OCI-LY1 (cell line): ENCODE data around the gene KLHDC8A.

ENCODE experiments used
- H2AFZ ChIP-seq: fragments of 200-600 bp; sonication (generic), shearing (Covaris generic); 2 replicates; pipeline ENCODE4 v1.6.0; 2014; ENCODE audit warnings: antibody characterized with exemption, mild to moderate bottlenecking, low read length
- H3F3A ChIP-seq: fragments of 200-600 bp; sonication (generic), shearing (Covaris generic); 2 replicates; pipeline ENCODE4 v1.6.0; 2014; ENCODE audit warnings: mild to moderate bottlenecking, antibody characterized with exemption, low read length, moderate library complexity; ENCODE audit not compliant: insufficient read depth
- H3K27ac ChIP-seq: fragments of 200-600 bp; sonication (generic); 2 replicates; pipeline ENCODE4 v1.5.1; 2014; ENCODE audit warnings: low read length, mixed run types, mild to moderate bottlenecking, low read depth; ENCODE audit not compliant: poor library complexity, severe bottlenecking
- H3K27me3 ChIP-seq: fragments of 200-600 bp; sonication (generic); 2 replicates; pipeline ENCODE4 v1.6.0; 2014; ENCODE audit warnings: antibody characterized with exemption, mild to moderate bottlenecking, low read length, moderate library complexity; ENCODE audit not compliant: insufficient read depth
- H3K36me3 ChIP-seq: fragments of 200-600 bp; sonication (generic); 2 replicates; pipeline ENCODE4 v1.6.1; 2014; ENCODE audit warnings: mild to moderate bottlenecking, antibody characterized with exemption, low read length, moderate library complexity, mixed read lengths; ENCODE audit not compliant: insufficient read depth
- H3K4me1 ChIP-seq: fragments of 200-600 bp; sonication (generic); 2 replicates; pipeline ENCODE4 v1.5.1; 2014; ENCODE audit warnings: mild to moderate bottlenecking, low read length, moderate library complexity; ENCODE audit not compliant: insufficient read depth, severe bottlenecking
- H3K4me2 ChIP-seq: fragments of 200-600 bp; sonication (generic), shearing (Covaris generic); 2 replicates; pipeline ENCODE4 v1.6.1; 2014; ENCODE audit warnings: low read length
- H3K4me3 ChIP-seq: fragments of 200-600 bp; sonication (generic); 2 replicates; pipeline ENCODE4 v1.5.1; 2014; ENCODE audit warnings: low read length, low read depth, mild to moderate bottlenecking, mixed read lengths; ENCODE audit not compliant: poor library complexity, severe bottlenecking
- H3K79me2 ChIP-seq: fragments of 200-600 bp; shearing (Covaris generic); 2 replicates; pipeline ENCODE4 v1.6.1; 2016; ENCODE audit warnings: mixed run types, low read length, mixed read lengths; ENCODE audit not compliant: insufficient read depth
- H3K9ac ChIP-seq: fragments of 200-600 bp; sonication (generic), shearing (Covaris generic); 2 replicates; pipeline ENCODE4 v1.6.1; 2014; ENCODE audit warnings: mild to moderate bottlenecking, low read length, mixed read lengths
- H3K9me2 ChIP-seq: fragments of 200-600 bp; sonication (generic), shearing (Covaris generic); 2 replicates; pipeline ENCODE4 v1.6.1; 2014; ENCODE audit warnings: low read depth, mild to moderate bottlenecking, low read length, mixed read lengths
- H3K9me3 ChIP-seq: fragments of 200-600 bp; shearing (Covaris generic); 2 replicates; pipeline ENCODE4 v1.6.1; 2014; ENCODE audit warnings: low read length, mixed read lengths
- H4K20me1 ChIP-seq: fragments of 200-600 bp; sonication (generic), shearing (Covaris generic); 2 replicates; pipeline ENCODE4 v1.6.0; 2016; ENCODE audit warnings: mild to moderate bottlenecking, low read length; ENCODE audit not compliant: insufficient read depth
- CTCF ChIP-seq: fragments of 200-600 bp; sonication (generic), shearing (Covaris generic); IDR thresholded peaks from 2 replicates; pipeline ENCODE4 v1.5.1; 2017; ENCODE audit warnings: mild to moderate bottlenecking, antibody characterized with exemption, low read length, moderate library complexity, mixed read lengths
- EZH2 ChIP-seq: fragments of 200-600 bp; sonication (generic), shearing (Covaris generic); IDR thresholded peaks from 2 replicates; pipeline ENCODE4 v1.8.0; 2017; ENCODE audit warnings: borderline replicate concordance, mixed run types, mild to moderate bottlenecking, antibody characterized with exemption, low read length, moderate library complexity, mixed read lengths

Gene KLHDC8A

DNA sequence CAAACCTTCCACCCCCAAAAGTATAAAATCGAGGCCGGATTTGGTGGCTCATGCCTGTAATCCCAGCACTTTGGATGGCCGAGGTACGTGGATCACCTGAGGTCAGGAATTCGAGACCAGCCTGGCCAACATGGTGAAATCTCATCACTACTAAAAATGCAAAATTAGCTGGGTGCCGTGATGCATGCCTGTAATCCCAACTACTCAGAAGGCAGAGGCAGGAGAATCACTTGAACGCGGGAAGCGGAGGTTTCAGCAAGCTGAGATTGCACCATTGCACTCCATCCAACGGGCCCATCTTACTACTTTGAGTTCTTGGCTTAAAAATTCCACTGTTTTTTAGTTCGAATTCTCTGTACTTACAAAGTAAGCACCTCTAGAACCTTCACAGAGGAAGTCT, 11.0 kb downstream of the KLHDC8A start:
- Histone ChIP-seq H3K27me3 (peaks cover 2% of the 10 kb centered on the region; the same call in 1 of the 2 replicates), H2AFZ (no peak overlapping the region), H3K27ac (no peak overlapping the region), H3K79me2 (no peaks in the 10 kb centered on the region), H3K4me2 (no peak overlapping the region), H4K20me1 (no peaks in the 10 kb centered on the region), H3K36me3 (no peaks in the 10 kb centered on the region), H3F3A (no peaks in the 10 kb centered on the region), H3K4me3 (no peak overlapping the region), H3K9me3 (no peaks in the 10 kb centered on the region), H3K4me1 (no peaks in the 10 kb centered on the region), H3K9me2 (no peaks in the 10 kb centered on the region), H3K9ac (no peak overlapping the region)
- TF ChIP-seq EZH2 (no peak), CTCF (no peak)

- Histone ChIP-seq H3K79me2 (no peaks in the 10 kb centered on the region), H2AFZ (no peak overlapping the region), H3K9me2 (no peaks in the 10 kb centered on the region), H3F3A (no peaks in the 10 kb centered on the region), H3K4me1 (no peaks in the 10 kb centered on the region), H3K4me2 (peak overlapping the region; percentile 50; the same call in 1 of the 2 replicates), H3K36me3 (no peaks in the 10 kb centered on the region), H4K20me1 (no peaks in the 10 kb centered on the region), H3K4me3 (peak overlapping the region; percentile 22), H3K27ac (no peak overlapping the region), H3K27me3 (peaks cover under 1% of the 10 kb centered on the region; the same call in 1 of the 2 replicates), H3K9ac (no peak overlapping the region), H3K9me3 (no peaks in the 10 kb centered on the region)
- no peak for TF ChIP-seq CTCF
- no peak for TF ChIP-seq EZH2
Observed at GRCh38 chr1:205344066-205344928, 12.4 kb downstream of the KLHDC8A start.

DNA sequence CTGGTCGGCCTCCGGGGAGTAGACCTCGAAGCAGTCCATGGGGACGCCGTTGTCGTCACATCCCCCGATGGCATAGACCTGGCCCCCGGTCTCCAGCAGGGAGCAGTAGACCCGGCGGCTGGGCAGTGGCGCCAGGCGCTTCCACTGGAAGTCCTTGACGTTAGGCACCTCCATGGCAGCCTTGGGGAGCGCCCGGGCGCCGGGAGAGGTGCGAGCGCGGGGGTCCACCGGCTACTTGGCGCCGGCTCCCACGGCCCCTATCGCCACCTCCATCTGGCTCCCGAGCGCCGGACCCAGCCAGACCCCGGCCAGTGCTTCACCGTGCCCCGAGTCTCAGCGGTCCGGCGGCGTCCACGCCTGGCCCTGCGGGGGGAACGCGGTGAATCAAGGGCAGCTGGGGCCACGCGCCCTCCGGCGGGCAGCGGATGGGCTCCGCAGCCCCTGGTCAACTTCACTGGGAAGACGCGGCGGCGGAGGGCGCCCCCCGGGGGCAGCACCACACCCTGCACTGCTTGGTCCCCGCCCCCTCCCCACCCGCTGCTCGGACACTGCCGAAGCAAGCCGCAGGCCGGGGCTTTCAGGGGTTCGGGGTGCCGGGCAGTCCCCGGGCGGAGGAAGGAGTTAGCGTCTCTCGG, 13.2 kb downstream of the KLHDC8A start:
- Histone ChIP-seq H3K9me3 (no peaks in the 10 kb centered on the region), H3K27me3 (peaks cover 8% of the 10 kb centered on the region; the same call in 1 of the 2 replicates), H3K9ac (no peak overlapping the region), H3K27ac (no peak overlapping the region), H3K4me1 (no peaks in the 10 kb centered on the region), H3F3A (no peaks in the 10 kb centered on the region), H3K9me2 (no peaks in the 10 kb centered on the region), H3K4me2 (peak overlapping the region; percentile 50; the same call in 1 of the 2 replicates), H4K20me1 (no peaks in the 10 kb centered on the region), H3K36me3 (no peaks in the 10 kb centered on the region), H3K4me3 (peak overlapping the region; percentile 22), H2AFZ (no peak overlapping the region), H3K79me2 (no peaks in the 10 kb centered on the region)
- TF ChIP-seq EZH2 (no peak), CTCF (no peak)
